OCI-LY7 (cell line): ENCODE measurements around the gene WDFY4. TPM values are rescaled to one million over a fixed set of nuclear protein-coding genes. Genes with fewer than 3 reads are reported as not detected.

Source experiments
- BruUV-seq: library from RNA; stranded (reverse); fragments of 400-500 nt; replicated peaks from 2 replicates; lab custom pipeline; 2021; lab: Mats Ljungman, UMichigan
- CTCF ChIA-PET: fragments of 300-600 bp; sonication (Branson Sonifier 250); formaldehyde crosslinking; loops from one replicate; lab custom pipeline; 2022; ENCODE audit warnings: antibody characterized with exemption; ENCODE audit not compliant: unreplicated experiment; lab: Charles Lee
- POLR2A ChIA-PET: fragments of 300-600 bp; sonication (Branson Sonifier 250); formaldehyde crosslinking; loops from one replicate; lab custom pipeline; 2022; ENCODE audit warnings: antibody characterized with exemption; lab: Charles Lee
- DNase-seq: peaks from one replicate; pipeline ENCODE4 v3.0.0-alpha.2; 2015; ENCODE audit warnings: low spot score
- H2AFZ ChIP-seq: fragments of 200-600 bp; sonication (generic), shearing (Covaris generic); 2 replicates; pipeline ENCODE4 v1.6.1; 2014; ENCODE audit warnings: mild to moderate bottlenecking, antibody characterized with exemption, low read length, moderate library complexity
- H3K27ac ChIP-seq: fragments of 200-600 bp; sonication (generic); 2 replicates; pipeline ENCODE4 v1.5.1; 2014; ENCODE audit warnings: mixed run types, low read depth, mild to moderate bottlenecking, moderate library complexity, low read length, inconsistent platforms; ENCODE audit not compliant: poor library complexity, severe bottlenecking
- H3K36me3 ChIP-seq: fragments of 200-600 bp; sonication (generic); 2 replicates; pipeline ENCODE4 v1.6.1; 2014; ENCODE audit warnings: mild to moderate bottlenecking, antibody characterized with exemption, low read length, moderate library complexity, mixed read lengths; ENCODE audit not compliant: insufficient read depth
- H3K4me1 ChIP-seq: fragments of 200-600 bp; sonication (generic); 2 replicates; pipeline ENCODE4 v1.5.1; 2014; ENCODE audit warnings: mild to moderate bottlenecking, low read length; ENCODE audit not compliant: insufficient read depth, poor library complexity, severe bottlenecking
- H3K4me2 ChIP-seq: fragments of 200-600 bp; sonication (generic); 2 replicates; pipeline ENCODE4 v1.6.1; 2014; ENCODE audit warnings: mild to moderate bottlenecking, low read length
- H3K4me3 ChIP-seq: fragments of 200-600 bp; sonication (generic); 2 replicates; pipeline ENCODE4 v1.5.1; 2014; ENCODE audit warnings: mild to moderate bottlenecking, low read depth, low read length; ENCODE audit not compliant: poor library complexity, severe bottlenecking
- H3K79me2 ChIP-seq: fragments of 200-600 bp; sonication (generic); 2 replicates; pipeline ENCODE4 v1.6.1; 2016; ENCODE audit warnings: low read depth, mild to moderate bottlenecking, low read length, moderate library complexity, mixed read lengths; ENCODE audit not compliant: insufficient read depth
- H3K9me2 ChIP-seq: fragments of 200-600 bp; sonication (generic); 2 replicates; pipeline ENCODE4 v1.6.1; 2016; ENCODE audit warnings: mild to moderate bottlenecking, low read length, mixed read lengths; ENCODE audit not compliant: insufficient read depth
- H3K9me3 ChIP-seq: fragments of 200-600 bp; sonication (generic); 2 replicates; pipeline ENCODE4 v1.6.1; 2014; ENCODE audit warnings: mild to moderate bottlenecking, mixed run types, low read length, mixed read lengths
- H4K20me1 ChIP-seq: fragments of 200-600 bp; sonication (generic); 2 replicates; pipeline ENCODE4 v1.6.1; 2014; ENCODE audit warnings: mild to moderate bottlenecking, antibody characterized with exemption, low read length, moderate library complexity, mixed read lengths; ENCODE audit not compliant: insufficient read depth
- CTCF ChIP-seq: fragments of 200-600 bp; sonication (generic); conservative IDR thresholded peaks from 2 replicates; pipeline ENCODE4 v1.5.1; 2014; ENCODE audit warnings: mild to moderate bottlenecking, antibody characterized with exemption, low read length, moderate library complexity, mixed read lengths
- EZH2phosphoT487 ChIP-seq: fragments of 200-600 bp; sonication (generic); IDR thresholded peaks from 2 replicates; pipeline ENCODE4 v1.6.1; 2018; ENCODE audit warnings: low read depth, borderline replicate concordance, mild to moderate bottlenecking, mixed run types, antibody characterized with exemption, low read length, moderate library complexity, mixed read lengths
- intact Hi-C: fragments of 100-400 bp; cut with micrococcal nuclease; formaldehyde crosslinking; loops from one replicate; pipeline ENCODE4 v1.10.0; 2022; ENCODE audit not compliant: unreplicated experiment
- total RNA-seq, 2 experiments: library from RNA; depleted of rRNA in 1 of 2; stranded (reverse); fragments of >200 nt in 1 of 2; shearing (Covaris generic) in 1 of 2; gene quantifications; 2 replicates each; pipeline ENCODE4 v1.2.3, GENCODE V29; 2014 to 2022

Gene WDFY4
- total RNA-seq, 2 experiments from 2014 or later: 51.5 to 85.6 TPM

GRCh38 chr10:48722153-48723145 lies 37.8 kb downstream of the WDFY4 start:
- Histone ChIP-seq H3K27ac (no peak overlapping the region), H4K20me1 (no peaks in the 10 kb centered on the region), H3K4me1 (no peaks in the 10 kb centered on the region), H2AFZ (no peak overlapping the region), H3K9me3 (no peaks in the 10 kb centered on the region), H3K4me2 (no peak overlapping the region), H3K36me3 (peaks cover 88% of the 10 kb centered on the region), H3K9me2 (no peaks in the 10 kb centered on the region), H3K4me3 (no peak overlapping the region), H3K79me2 (peaks cover 9% of the 10 kb centered on the region; the same call in 1 of the 2 replicates)
- CTCF ChIA-PET: interaction anchor here (0.5 to 0.6 kb wide), 3 partner anchors 21 to 439 kb away, joined by 3 to 8 read pairs (median 5); no protein-coding TSS in a partner anchor
- no peak for DNase-seq
- TF ChIP-seq CTCF (no peak), EZH2phosphoT487 (no peak)
- no TSS peak for BruUV-seq
- POLR2A ChIA-PET: no interaction called here
- intact Hi-C loops: no loop called here

- Histone ChIP-seq H3K4me2 (no peak overlapping the region), H3K9me3 (no peaks in the 10 kb centered on the region), H3K36me3 (peaks cover 94% of the 10 kb centered on the region), H3K9me2 (no peaks in the 10 kb centered on the region), H3K27ac (no peak overlapping the region), H3K4me1 (no peaks in the 10 kb centered on the region), H3K4me3 (no peak overlapping the region), H3K79me2 (no peaks in the 10 kb centered on the region), H4K20me1 (no peaks in the 10 kb centered on the region), H2AFZ (no peak overlapping the region)
- no TSS peak for BruUV-seq
- no peak for TF ChIP-seq EZH2phosphoT487
- no peak for TF ChIP-seq CTCF
- ChIA-PET POLR2A (interaction anchor here (0.7 kb wide), 1 partner anchor 16 kb away, joined by 3 read pairs; no protein-coding TSS in a partner anchor), CTCF (no interaction called here)
- DNase-seq: no peak
- intact Hi-C loops: no loop called here
These were observed 39.5 kb downstream of the WDFY4 start for GRCh38 chr10:48724127-48724526.

DNA sequence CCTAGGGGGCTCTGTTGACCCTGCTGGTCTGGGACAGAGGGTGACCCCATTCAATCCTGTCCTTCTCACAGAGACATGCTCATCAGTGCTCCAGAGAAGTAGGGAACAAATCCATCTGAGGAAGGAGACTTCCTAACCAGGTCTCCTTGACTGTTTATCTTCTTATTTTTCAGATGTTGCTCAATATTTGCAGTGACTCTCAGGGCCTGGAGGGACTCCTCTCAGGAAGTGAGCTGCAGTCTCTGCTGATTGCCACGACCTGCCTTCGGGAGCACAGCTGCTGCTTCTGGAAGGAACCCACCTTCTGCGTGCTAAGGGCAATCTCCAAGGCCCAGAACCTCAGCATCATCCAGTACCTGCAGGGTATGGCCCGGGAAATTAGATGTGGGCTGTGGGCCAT lies 41.0 kb downstream of the WDFY4 start:
- no TSS peak for BruUV-seq
- TF ChIP-seq CTCF (no peak), EZH2phosphoT487 (no peak)
- Histone ChIP-seq H3K9me3 (no peaks in the 10 kb centered on the region), H3K9me2 (no peaks in the 10 kb centered on the region), H3K4me3 (no peak overlapping the region), H3K4me1 (no peaks in the 10 kb centered on the region), H2AFZ (no peak overlapping the region), H3K27ac (no peak overlapping the region), H4K20me1 (no peaks in the 10 kb centered on the region), H3K4me2 (no peak overlapping the region), H3K36me3 (peaks cover 98% of the 10 kb centered on the region), H3K79me2 (no peaks in the 10 kb centered on the region)
- intact Hi-C loops: no loop called here
- DNase-seq: no peak
- CTCF ChIA-PET: interaction anchor here (0.6 kb wide), 1 partner anchor 68 kb away, joined by 3 read pairs; no protein-coding TSS in a partner anchor
- POLR2A ChIA-PET: interaction anchor here (0.6 kb wide), 1 partner anchor 52 kb away, joined by 4 read pairs; no protein-coding TSS in a partner anchor
